Measurements from ENCODE around the gene SKIC2. TPM values are rescaled to one million over a fixed set of nuclear protein-coding genes. Genes with fewer than 3 reads are reported as not detected.

Gene SKIC2
- total RNA-seq (2022; extraction: Qiagen RNA extraction), result 21.0 to 27.3 TPM (median 25.4 TPM) in 5 replicates

GRCh38 chr6:31958741-31959739, at the start of gene SKIC2, which contains the start of gene NELFE:
Gene SKIC2 (plus strand): TSS chr6:31959175. CDS start chr6:31959193, 18 bp downstream.
Gene NELFE (minus strand): TSS chr6:31958971. CDS start chr6:31958446, 525 bp downstream.

DNA sequence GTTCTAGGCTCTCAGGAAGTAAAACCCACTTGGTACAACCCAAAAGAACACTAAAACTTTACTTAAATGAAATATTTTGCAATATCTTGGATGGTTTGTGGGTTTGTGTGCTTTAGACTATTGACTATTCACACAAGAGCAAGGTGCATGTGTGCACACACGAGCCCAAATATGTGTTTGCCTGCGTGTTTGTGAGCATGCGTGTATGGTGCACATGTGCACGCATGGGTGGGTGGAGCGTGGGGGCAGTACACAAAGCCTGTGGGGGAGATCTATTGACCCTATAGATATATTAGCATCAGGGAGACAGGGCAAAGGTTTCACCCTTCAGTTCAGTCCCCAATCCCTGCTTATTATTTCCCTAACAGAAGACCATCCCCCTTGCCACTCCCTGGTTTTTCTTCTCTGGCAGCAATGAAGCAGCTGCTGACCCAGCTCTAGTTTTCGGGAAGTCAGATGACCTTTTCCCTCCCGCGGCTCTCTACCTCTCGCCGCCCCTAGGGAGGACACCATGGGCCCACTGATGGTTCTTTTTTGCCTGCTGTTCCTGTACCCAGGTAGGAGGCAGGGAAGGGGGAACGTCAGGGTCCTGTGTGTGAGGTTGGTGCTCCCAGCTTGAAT, 31.6 kb upstream of the SKIC2 start, which contains the start of gene C2:
Gene C2, plus strand, starts transcription at position 476 of the 621 bp plus-strand sequence. Its CDS starts 36 bp downstream, at position 512.

GRCh38 chr6:31945507-31946369, 13.2 kb upstream of the SKIC2 start, which contains the start of gene CFB:
Gene CFB (plus strand): TSS chr6:31946095. CDS start chr6:31946222, 127 bp downstream.

GRCh38 chr6:31971993-31972708, 13.2 kb downstream of the SKIC2 start, which contains the start of gene DXO:
Gene DXO (minus strand): TSS chr6:31972138. CDS start chr6:31971675, 463 bp downstream.

DNA sequence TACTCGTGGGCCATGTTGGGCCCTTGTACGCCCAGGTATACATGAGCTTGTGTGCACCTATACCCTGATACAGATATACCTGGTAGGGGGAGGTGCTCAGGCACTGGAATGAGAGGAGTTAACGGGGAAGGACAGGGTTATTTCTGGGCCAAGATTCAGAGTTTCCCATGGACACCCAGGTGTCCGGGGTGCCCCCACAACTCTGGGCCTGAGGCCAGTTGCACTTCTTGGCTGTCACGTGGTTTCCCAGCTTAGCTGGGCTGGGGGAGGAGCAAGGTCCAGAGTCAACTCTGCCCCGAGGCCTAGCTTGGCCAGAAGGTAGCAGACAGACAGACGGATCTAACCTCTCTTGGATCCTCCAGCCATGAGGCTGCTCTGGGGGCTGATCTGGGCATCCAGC, 22.8 kb downstream of the SKIC2 start, which contains the start of gene C4A:
Gene C4A, plus strand, starts transcription at position 314 of the 400 bp plus-strand sequence. Its CDS starts 51 bp downstream, at position 365.

GRCh38 chr6:32014547-32014946, 55.6 kb downstream of the SKIC2 start, which contains the start of gene C4B:
Gene C4B (plus strand): TSS chr6:32014795. CDS start chr6:32014846, 51 bp downstream.

Other genes starting within 250 kb of the SKIC2 start
- not detected in 5 replicates for gene LY6G6D, start 243.8 kb upstream of the SKIC2 start, total RNA-seq (2022; extraction: Qiagen RNA extraction)
- gene LY6G6C, start 237.4 kb upstream of the SKIC2 start, total RNA-seq (2022; extraction: Qiagen RNA extraction), result 0.09 to 0.12 TPM (median 0.10 TPM) in 3 of 5 replicates, not detected in the others
- gene MPIG6B, start 235.8 kb upstream of the SKIC2 start, total RNA-seq (2022; extraction: Qiagen RNA extraction), result not detected in 5 replicates
- 28.8 to 35.0 TPM (median 32.1 TPM) in 5 replicates for gene DDAH2, start 229.9 kb upstream of the SKIC2 start, total RNA-seq (2022; extraction: Qiagen RNA extraction)
- gene CLIC1, start 222.6 kb upstream of the SKIC2 start, total RNA-seq (2022; extraction: Qiagen RNA extraction), result 497 to 519 TPM (median 513 TPM) in 5 replicates
- gene MSH5, start 219.2 kb upstream of the SKIC2 start, total RNA-seq (2022; extraction: Qiagen RNA extraction), result 11.5 to 15.5 TPM (median 14.0 TPM) in 5 replicates
- gene SAPCD1, start 196.5 kb upstream of the SKIC2 start, total RNA-seq (2022; extraction: Qiagen RNA extraction), result 2.7 to 4.9 TPM (median 4.1 TPM) in 5 replicates
- 1.5 to 2.0 TPM (median 1.8 TPM) in 5 replicates for gene VWA7, start 181.8 kb upstream of the SKIC2 start, total RNA-seq (2022; extraction: Qiagen RNA extraction)
- 47.0 to 60.8 TPM (median 59.2 TPM) in 5 replicates for gene VARS1, start 163.4 kb upstream of the SKIC2 start, total RNA-seq (2022; extraction: Qiagen RNA extraction)
- gene LSM2, start 152.2 kb upstream of the SKIC2 start, total RNA-seq (2022; extraction: Qiagen RNA extraction), result 48.5 to 67.7 TPM (median 60.4 TPM) in 5 replicates
- gene HSPA1L, start 143.9 kb upstream of the SKIC2 start, total RNA-seq (2022; extraction: Qiagen RNA extraction), result 1.5 to 2.2 TPM (median 1.8 TPM) in 5 replicates
- gene HSPA1A, start 143.6 kb upstream of the SKIC2 start, total RNA-seq (2022; extraction: Qiagen RNA extraction), result 250 to 374 TPM (median 304 TPM) in 5 replicates
- gene HSPA1B, start 131.4 kb upstream of the SKIC2 start, total RNA-seq (2022; extraction: Qiagen RNA extraction), result 191 to 290 TPM (median 231 TPM) in 5 replicates
- 23.0 to 37.8 TPM (median 29.3 TPM) in 5 replicates for gene NEU1, start 96.4 kb upstream of the SKIC2 start, total RNA-seq (2022; extraction: Qiagen RNA extraction)
- gene SLC44A4, start 80.2 kb upstream of the SKIC2 start, total RNA-seq (2022; extraction: Qiagen RNA extraction), result 0.06 to 0.16 TPM in 2 of 5 replicates, not detected in the others
- 25.9 to 35.4 TPM (median 32.0 TPM) in 5 replicates for gene EHMT2, start 61.5 kb upstream of the SKIC2 start, total RNA-seq (2022; extraction: Qiagen RNA extraction)
- gene ZBTB12, start 57.1 kb upstream of the SKIC2 start, total RNA-seq (2022; extraction: Qiagen RNA extraction), result 3.4 to 5.3 TPM (median 4.6 TPM) in 5 replicates
- 0.21 to 0.68 TPM (median 0.31 TPM) in 5 replicates for gene C2, start 31.5 kb upstream of the SKIC2 start, total RNA-seq (2022; extraction: Qiagen RNA extraction)
- 1.5 to 3.3 TPM (median 2.4 TPM) in 5 replicates for gene CFB, start 13.1 kb upstream of the SKIC2 start, total RNA-seq (2022; extraction: Qiagen RNA extraction)
- 74.7 to 85.0 TPM (median 75.1 TPM) in 5 replicates for gene NELFE, start 204 bp upstream of the SKIC2 start, total RNA-seq (2022; extraction: Qiagen RNA extraction)
- gene DXO, start 13.0 kb downstream of the SKIC2 start, total RNA-seq (2022; extraction: Qiagen RNA extraction), result 11.7 to 13.4 TPM (median 12.5 TPM) in 5 replicates
- gene C4A, start 22.9 kb downstream of the SKIC2 start, total RNA-seq (2022; extraction: Qiagen RNA extraction), result 0.48 to 1.5 TPM (median 1.1 TPM) in 5 replicates
- gene C4B, start 55.6 kb downstream of the SKIC2 start, total RNA-seq (2022; extraction: Qiagen RNA extraction), result 0.46 to 1.7 TPM (median 0.76 TPM) in 5 replicates
- not detected in 5 replicates for gene CYP21A2, start 79.2 kb downstream of the SKIC2 start, total RNA-seq (2022; extraction: Qiagen RNA extraction)
- gene TNXB, start 150.2 kb downstream of the SKIC2 start, total RNA-seq (2022; extraction: Qiagen RNA extraction), result 0.32 to 0.72 TPM (median 0.56 TPM) in 5 replicates
- gene ATF6B, start 169.1 kb downstream of the SKIC2 start, total RNA-seq (2022; extraction: Qiagen RNA extraction), result 27.4 to 38.6 TPM (median 36.1 TPM) in 5 replicates
- 6.4 to 8.4 TPM (median 8.1 TPM) in 5 replicates for gene FKBPL, start 171.1 kb downstream of the SKIC2 start, total RNA-seq (2022; extraction: Qiagen RNA extraction)
- gene PRRT1, start 192.8 kb downstream of the SKIC2 start, total RNA-seq (2022; extraction: Qiagen RNA extraction), result 0.30 to 0.74 TPM (median 0.52 TPM) in 5 replicates
- gene PPT2, start 195.0 kb downstream of the SKIC2 start, total RNA-seq (2022; extraction: Qiagen RNA extraction), result 7.1 to 10.4 TPM (median 9.9 TPM) in 5 replicates
- 1.4 to 2.6 TPM (median 1.9 TPM) in 5 replicates for gene EGFL8, start 205.4 kb downstream of the SKIC2 start, total RNA-seq (2022; extraction: Qiagen RNA extraction)
- 33.3 to 41.7 TPM (median 40.0 TPM) in 5 replicates for gene AGPAT1, start 216.9 kb downstream of the SKIC2 start, total RNA-seq (2022; extraction: Qiagen RNA extraction)
- gene RNF5, start 219.2 kb downstream of the SKIC2 start, total RNA-seq (2022; extraction: Qiagen RNA extraction), result 32.2 to 49.6 TPM (median 47.9 TPM) in 5 replicates
- gene AGER, start 225.1 kb downstream of the SKIC2 start, total RNA-seq (2022; extraction: Qiagen RNA extraction), result 1.4 to 2.3 TPM (median 1.7 TPM) in 5 replicates
- 13.9 to 19.9 TPM (median 17.4 TPM) in 5 replicates for gene PBX2, start 231.0 kb downstream of the SKIC2 start, total RNA-seq (2022; extraction: Qiagen RNA extraction)
- gene GPSM3, start 233.5 kb downstream of the SKIC2 start, total RNA-seq (2022; extraction: Qiagen RNA extraction), result 0.31 to 0.43 TPM (median 0.38 TPM) in 5 replicates